ENCODE measurements around the gene GFY.
"Not testable (repeated sequence)": the region's sequence is repeated elsewhere in the genome, so short reads cannot be mapped to it uniquely, and the experiment has no call there.

The GFY gene

DNA sequence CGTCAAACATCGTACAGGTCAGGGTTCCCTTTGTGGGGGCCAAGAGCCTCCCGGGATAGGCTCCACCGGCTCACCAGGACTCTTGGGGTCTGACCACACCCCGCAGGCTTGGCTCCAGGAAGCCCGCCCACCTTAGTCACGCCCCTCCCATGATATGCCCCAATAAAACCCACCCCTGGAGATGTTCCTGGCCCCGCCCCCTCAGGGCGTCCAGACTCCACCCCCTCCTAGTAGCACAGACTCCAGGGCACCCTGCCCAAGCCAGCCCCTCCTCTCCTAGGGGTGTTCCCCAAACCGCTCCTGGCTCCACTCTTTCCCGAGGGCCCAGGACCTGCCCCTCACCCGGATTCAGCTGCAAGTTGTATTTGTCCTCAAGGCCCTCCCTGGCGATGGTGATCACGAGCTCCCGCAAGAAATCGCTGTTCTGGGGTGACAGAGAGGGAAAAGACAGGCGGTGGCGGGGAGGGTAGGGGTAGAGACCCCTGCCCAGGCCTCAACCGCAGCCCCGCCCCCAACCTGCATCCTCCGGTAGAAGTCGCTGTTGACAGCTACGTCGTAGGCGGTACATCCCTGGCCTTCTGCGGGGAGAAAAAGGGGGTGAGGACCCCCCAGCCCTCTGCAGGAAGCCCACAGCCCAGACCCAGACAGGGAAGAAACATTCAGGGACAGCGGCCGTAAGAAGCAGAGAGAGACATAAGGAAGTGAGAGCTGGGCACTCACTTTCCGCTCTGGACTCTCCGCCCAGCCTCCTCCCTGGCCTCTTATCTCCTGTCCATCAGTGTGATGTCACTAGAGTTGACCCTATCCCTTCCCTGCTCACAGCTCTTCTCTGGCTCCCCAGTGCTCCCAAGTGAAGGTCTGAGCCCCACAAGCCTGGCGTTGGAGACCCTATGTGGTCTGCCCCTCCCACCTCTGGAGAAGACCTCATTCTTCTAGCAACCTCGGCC lies 22.6 kb downstream of the GFY start:
- DNase-seq, result peak in 1 of 3 donors; percentile 17

- no peak for DNase-seq
Observed at GRCh38 chr19:49448432-49448786, 23.2 kb downstream of the GFY start.

GRCh38 chr19:49450405-49450804 lies 25.2 kb downstream of the GFY start:
- DNase-seq, result no peak

DNA sequence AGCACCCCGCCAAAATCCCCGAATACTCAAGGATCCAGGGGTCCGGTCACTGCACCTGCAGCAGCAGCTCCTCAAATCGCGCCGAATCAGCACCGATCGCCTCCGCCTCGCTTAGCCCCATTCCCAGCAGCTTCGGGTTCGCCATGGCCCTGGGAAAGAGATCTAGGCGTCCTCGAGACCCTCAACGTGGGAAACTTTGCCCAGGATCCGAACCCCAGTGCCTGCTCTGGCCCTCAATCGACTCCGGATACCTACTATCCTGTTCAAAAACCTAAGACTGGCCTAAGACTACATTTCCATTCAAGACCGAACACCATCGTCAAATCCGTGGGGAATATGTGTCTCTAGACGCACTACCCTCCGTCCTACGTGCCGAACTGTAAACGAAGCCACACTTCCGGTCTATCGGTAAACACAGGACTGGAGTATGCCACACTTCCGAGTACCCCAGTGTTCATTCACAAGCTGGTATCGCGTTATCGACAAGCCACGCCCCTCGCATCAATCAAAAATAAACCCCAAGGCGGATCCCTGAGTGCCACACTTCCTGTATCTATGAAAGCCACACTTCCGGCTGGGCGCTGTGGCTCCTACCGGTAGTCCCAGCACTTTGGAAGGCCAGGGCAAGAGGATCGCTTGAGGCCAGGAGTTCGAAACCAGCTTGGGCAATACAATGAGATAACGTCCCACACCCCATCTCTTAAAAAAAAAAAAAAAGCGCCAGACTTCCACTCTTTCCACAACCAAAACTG lies 26.4 kb downstream of the GFY start, which contains the start of gene PIH1D1:
Gene PIH1D1, minus strand, starts transcription at position 385 of the 752 bp plus-strand sequence. Its CDS starts 240 bp downstream, at position 145.
- peak; percentile 98 to 100 (median 99) for DNase-seq

GRCh38 chr19:49453013-49453756 lies 28.0 kb downstream of the GFY start, which contains the start of gene ALDH16A1:
Gene ALDH16A1, plus strand, starts transcription at chr19:49453225. Its CDS starts 107 bp downstream, at chr19:49453332.
- DNase-seq, result peak; percentile 99

DNA sequence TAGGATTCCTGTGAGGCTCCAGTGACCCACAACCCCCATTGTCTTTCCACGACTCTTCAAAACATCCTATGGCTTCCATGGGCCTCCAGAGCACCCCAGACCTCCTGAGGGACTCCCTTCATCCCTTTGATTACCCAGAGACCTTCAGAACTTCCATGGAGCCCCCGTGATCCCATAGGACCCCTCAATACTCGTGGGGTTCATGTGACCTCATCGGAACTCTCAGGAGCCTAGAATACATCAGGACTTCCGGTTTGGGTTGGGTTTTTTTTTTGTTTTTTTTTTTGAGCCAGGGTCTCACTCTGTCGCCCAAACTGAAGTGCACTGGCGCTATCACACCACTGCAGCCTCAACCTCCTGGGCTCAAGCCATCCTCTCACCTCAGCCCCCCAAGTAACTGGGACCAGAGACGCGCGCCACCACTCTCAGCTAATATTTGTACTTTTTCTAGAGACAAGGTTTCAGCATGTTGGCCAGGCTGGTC lies 28.6 kb downstream of the GFY start:
- DNase-seq, result no peak

- no peak for DNase-seq
Observed at GRCh38 chr19:49455773-49456172, 30.6 kb downstream of the GFY start.

DNA sequence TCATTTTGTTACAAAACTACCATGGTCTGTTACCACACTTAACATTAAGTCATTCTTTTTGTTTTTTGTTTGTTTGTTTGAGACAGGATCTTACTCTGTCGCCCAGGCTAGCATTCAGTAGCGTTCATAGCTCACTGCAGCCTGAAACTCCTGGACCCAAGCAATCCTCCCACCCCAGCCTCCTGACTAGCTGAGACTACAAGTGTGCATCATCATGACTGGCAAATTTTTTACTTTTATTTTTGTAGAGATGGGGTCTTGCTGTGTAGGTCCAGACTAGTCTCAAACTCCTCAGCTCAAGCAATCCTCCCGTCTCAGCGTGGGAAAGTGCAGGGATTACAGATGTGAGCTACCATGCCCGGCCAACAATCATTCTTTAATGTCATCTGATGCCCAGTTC lies 31.1 kb downstream of the GFY start:
- no peak for DNase-seq

DNA sequence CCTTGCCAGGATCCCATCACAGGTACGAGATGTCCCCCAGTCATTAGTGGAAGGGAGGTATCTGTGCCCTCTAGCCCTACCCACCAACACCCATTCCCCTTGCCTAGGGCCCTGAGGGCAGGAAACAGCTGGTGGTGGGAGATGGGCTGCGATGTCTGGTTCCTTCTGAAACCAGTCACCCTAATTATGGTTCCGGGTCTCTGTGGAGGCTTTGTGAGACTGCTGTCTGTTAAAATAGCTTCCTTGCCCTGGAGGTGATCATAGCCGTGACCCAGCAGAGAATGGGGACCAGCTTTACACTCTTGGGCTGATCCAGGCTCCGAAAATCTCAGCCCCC lies 33.3 kb downstream of the GFY start:
- DNase-seq, result no peak

- DNase-seq, result no peak
Observed at GRCh38 chr19:49459388-49459787, 34.2 kb downstream of the GFY start.

DNA sequence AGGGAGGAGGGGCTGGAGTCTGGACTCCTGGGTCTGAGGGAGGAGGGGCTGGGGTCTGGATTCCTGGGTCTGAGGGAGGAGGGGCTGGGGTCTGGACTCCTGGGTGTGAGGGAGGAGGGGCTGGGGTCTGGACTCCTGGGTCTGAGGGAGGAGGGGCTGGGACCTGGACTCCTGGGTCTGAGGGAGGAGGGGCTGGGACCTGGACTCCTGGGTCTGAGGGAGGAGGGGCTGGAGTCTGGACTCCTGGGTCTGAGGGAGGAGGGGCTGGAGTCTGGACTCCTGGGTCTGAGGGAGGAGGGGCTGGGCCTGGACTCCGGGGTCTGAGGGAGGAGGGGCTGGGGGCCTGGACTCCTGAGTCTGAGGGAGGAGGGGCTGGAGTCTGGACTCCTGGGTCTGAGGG lies 35.9 kb downstream of the GFY start:
- DNase-seq, result not testable (repeated sequence)

DNA sequence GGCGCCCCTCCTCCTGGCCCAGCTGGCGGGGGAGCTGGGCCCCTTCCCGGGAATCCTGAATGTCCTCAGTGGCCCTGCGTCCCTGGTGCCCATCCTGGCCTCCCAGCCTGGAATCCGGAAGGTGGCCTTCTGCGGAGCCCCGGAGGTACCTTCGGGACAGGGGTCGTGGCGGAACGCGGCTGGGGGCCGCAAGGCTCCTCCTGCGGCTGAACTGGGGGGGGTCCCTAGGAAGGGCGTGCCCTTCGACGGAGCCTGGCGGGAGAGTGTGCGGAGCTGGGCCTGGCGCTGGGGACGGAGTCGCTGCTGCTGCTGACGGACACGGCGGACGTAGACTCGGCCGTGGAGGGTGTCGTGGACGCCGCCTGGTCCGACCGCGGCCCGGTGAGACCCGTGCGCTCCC lies 36.5 kb downstream of the GFY start:
- DNase-seq, result no peak

DNA sequence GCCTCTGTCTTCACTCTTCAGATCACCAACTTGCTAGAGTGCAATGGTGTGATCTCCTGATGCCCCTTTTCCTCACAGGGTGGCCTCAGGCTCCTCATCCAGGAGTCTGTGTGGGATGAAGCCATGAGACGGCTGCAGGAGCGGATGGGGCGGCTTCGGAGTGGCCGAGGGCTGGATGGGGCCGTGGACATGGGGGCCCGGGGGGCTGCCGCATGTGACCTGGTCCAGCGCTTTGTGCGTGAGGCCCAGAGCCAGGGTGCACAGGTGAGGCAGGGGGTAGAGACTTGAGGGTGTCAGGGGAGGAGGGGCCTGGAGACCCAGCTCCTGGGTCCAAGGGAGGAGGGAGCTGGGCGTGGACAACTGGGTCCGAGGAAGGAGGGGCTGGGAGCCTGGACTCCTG lies 37.3 kb downstream of the GFY start:
- no peak for DNase-seq

DNA sequence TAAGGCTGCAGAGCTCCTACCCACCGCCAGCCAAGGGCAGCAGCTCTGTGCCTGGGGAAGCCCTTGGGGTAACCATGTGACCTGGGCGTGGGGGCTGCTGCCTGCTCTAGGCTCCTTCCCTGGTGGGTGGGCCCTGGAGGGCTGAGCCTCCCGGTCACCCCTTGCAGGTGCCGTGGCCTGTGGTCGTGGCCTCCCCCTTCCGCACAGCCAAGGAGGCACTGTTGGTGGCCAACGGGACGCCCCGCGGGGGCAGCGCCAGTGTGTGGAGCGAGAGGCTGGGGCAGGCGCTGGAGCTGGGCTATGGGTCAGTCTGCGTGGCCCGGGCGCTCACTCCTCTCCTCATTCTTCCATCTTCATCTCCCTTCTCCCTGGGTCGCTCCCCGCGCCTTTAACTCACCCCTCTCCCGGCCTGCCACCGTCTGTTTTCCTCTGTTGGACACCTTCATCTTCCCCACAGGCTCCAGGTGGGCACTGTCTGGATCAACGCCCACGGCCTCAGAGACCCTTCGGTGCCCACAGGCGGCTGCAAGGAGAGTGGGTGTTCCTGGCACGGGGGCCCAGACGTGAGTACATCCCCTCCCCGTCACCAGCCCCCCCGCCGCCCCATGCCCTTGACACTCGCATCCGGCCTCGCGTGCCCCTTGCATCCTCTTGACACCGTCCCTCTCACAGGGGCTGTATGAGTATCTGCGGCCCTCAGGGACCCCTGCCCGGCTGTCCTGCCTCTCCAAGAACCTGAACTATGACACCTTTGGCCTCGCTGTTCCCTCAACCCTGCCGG lies 39.0 kb downstream of the GFY start:
- DNase-seq, result no peak

- no peak for DNase-seq
Observed at GRCh38 chr19:49465371-49465770, 40.2 kb downstream of the GFY start.

DNA sequence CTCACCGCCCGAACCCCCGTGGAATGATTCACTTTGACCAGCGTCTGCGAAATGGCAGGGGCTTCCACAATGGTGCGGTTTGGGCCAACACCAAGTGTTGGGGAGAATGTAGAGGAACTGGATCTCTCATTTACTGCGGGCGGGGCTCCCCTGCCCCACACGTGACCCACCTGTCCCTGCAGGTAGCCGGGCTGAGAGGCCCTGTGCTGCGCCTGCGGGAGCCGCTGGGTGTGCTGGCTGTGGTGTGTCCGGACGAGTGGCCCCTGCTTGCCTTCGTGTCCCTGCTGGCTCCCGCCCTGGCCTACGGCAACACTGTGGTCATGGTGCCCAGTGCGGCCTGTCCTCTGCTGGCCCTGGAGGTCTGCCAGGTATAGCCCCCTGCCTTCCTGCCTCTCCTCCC lies 43.0 kb downstream of the GFY start:
- no peak for DNase-seq

DNA sequence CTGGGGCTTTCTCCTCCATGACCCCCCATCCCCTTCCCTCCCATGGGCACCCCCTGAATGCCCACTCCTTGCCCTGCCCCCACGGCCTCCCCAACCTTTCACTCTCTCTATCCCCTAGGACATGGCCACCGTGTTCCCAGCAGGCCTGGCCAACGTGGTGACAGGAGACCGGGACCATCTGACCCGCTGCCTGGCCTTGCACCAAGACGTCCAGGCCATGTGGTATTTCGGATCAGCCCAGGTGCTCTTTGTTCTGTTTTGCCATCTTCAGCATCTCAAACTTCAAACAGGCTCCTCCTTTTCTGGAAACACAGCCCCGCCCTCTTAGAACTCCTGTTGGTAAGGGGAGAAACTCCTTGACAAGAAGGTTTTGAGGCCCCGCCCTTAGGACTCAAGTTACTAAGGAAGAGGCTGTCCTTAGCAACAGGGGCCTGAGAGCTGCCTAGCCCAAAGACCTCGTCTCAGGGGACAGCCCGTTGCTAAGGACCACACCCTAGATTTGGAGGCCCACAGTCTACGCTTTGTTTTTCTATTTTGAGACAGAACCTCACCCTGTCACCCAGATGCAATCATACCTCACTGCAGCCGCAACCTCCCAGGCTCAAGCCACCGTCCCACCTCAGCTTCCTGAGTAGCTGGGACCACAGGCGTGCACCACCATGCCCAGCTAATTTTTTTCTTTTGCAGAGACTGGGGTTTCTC lies 43.7 kb downstream of the GFY start:
- DNase-seq, result peak in 2 of 3 donors; percentile 20 to 24

DNA sequence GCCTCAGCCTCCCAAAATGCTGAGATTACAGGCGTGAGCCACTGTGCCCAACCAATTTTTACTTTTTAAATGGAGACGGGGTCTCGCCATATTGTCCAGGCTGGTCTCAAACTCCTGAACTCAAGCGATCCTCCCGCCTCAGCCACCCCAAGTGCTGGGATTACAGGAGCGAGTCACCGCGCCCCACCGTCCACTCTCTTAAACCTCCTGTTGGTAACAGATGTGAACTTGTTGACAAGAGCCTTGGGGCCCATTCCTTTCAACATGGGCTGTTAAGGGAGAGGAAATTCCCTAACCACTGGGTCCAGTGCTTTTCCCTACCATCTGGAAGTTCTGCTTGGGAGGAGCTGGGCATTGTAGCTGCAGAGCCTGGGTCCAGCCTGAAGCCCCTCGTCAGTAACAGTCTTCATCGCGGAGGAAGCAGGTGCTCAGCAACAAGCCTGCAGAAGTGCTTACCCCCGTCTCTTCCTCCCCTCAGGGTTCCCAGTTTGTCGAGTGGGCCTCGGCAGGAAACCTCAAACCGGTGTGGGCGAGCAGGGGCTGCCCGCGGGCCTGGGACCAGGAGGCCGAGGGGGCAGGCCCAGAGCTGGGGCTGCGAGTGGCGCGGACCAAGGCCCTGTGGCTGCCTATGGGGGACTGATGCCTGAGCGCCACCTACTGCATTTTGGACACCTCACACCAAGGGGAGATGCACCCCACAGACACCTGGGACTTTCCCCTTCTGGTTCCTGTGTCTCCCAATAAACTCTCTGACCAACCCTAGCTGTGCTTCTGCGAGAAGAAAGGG lies 44.8 kb downstream of the GFY start:
- DNase-seq, result peak; percentile 82 to 91 (median 86)

GRCh38 chr19:49470615-49470978 lies 45.4 kb downstream of the GFY start:
- no peak for DNase-seq

DNA sequence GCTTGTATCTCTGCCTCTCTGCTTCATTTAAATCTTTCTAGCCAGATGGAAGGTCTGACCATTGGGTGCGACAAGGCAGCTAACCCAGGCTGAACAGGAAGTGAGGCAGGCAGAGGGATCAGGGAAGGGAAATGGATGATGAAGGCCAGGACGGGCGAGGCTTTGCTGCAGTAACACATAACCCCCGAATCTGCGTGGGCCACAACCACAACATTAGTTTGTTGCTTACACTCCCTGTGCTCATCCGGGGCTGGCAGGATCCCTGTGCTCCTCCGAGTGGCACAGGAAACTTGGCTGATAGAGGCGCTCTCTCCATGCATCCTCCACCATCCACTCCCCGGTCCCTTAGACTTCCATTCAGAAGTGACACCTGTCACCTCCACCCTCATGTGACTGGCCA lies 47.7 kb downstream of the GFY start:
- DNase-seq, result no peak

DNA sequence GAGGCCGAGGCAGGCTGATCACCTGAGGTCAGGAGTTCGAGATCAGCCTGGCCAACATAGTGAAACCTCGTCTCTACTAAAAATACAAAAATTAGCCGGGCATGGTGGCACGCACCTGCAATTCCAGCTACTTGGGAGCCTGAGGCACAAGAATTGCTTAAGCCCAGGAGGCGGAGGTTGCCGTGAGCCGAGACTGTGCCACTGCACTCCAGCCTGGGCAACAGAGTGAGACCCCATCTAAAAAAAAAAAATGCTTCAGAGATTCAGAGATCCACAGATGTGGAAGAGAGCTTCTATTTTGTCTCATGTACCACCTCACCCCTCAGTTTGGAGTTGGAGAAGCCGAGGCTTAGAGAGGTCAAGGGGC lies 48.3 kb downstream of the GFY start:
- not testable (repeated sequence) for DNase-seq
